K562 (cell line): ENCODE measurements around the gene ZC3H12C. TPM values are rescaled to one million over a fixed set of nuclear protein-coding genes. Genes with fewer than 3 reads are reported as not detected.

ENCODE experiments used
- ATAC-seq: fragments of 200-7000 bp; cut with Tn5 transposase; 3 replicates; pipeline ENCODE4 v1.9.1; 2020; ENCODE audit warnings: moderate library complexity
- BruUV-seq: library from RNA; stranded (reverse); fragments of 400-500 nt; replicated peaks from 2 replicates; lab custom pipeline; 2021; lab: Mats Ljungman, UMichigan
- CTCF ChIA-PET: fragments of 300-600 bp; formaldehyde crosslinking; extraction: SDS; loops from one replicate; lab custom pipeline; 2021; ENCODE audit warnings: low intra/inter-chr PET ratio; lab: Yijun Ruan, JAX
- POLR2A ChIA-PET: fragments of 300-600, 350-650 bp; sonication (Branson Sonifier 250); formaldehyde crosslinking; extraction: SDS; loops from one replicate; lab custom pipeline; 2021; ENCODE audit warnings: antibody characterized with exemption, inconsistent platforms; lab: Yijun Ruan, JAX
- DNase-seq, 4 experiments: peaks; one replicate each; pipeline versions ENCODE4 v3.0.0 to v3.0.0-alpha.2; 2011 to 2018; ENCODE audit warnings: low spot score in 3 of 4, mixed read lengths in 3 of 4; ENCODE audit errors: extremely low read depth in 1 of 4
- FAIRE-seq: peaks from 2 replicates; lab custom pipeline; 2011; peaks lifted over from hg19 to GRCh38; lab: Jason Lieb, UNC
- H2AFZ ChIP-seq: 2 replicates; pipeline ENCODE4 v1.6.0; 2011; ENCODE audit warnings: low read depth, low read length, control low read depth, inconsistent platforms
- H3K27ac ChIP-seq: fragments of 200-600 bp; 3 replicates; pipeline ENCODE4 v1.8.0; 2011; ENCODE audit warnings: low read depth, mild to moderate bottlenecking, control low read depth, inconsistent platforms, low read length, moderate library complexity, mixed read lengths; ENCODE audit errors: extremely low read depth
- H3K27me3 ChIP-seq, 2 experiments: fragments of 300-600 bp in 1 of 2; 2 replicates in 1 of 2; 3 replicates in 1 of 2; pipeline versions ENCODE4 v1.6.0 to v1.8.0; 2011; ENCODE audit warnings: inconsistent platforms in 2 of 2, low read length in 2 of 2, mild to moderate bottlenecking in 1 of 2, mixed read lengths in 1 of 2, moderate library complexity in 1 of 2; ENCODE audit not compliant: control insufficient read depth in 2 of 2, insufficient read depth in 2 of 2
- H3K36me3 ChIP-seq: fragments of 300-600 bp; 3 replicates; pipeline ENCODE4 v1.8.0; 2011; ENCODE audit warnings: mild to moderate bottlenecking, low read length, inconsistent platforms; ENCODE audit not compliant: control insufficient read depth, insufficient read depth
- H3K4me1 ChIP-seq, 2 experiments: fragments of 200-600 bp in 1 of 2; replicated peaks in 1 of 2; 2 replicates in 1 of 2; 3 replicates in 1 of 2; pipeline versions ENCODE4 v1.5.1 to v1.8.0; 2011; ENCODE audit warnings: inconsistent platforms in 2 of 2, low read length in 2 of 2, mild to moderate bottlenecking in 1 of 2, mixed read lengths in 1 of 2, moderate library complexity in 1 of 2; ENCODE audit not compliant: control insufficient read depth in 2 of 2, insufficient read depth in 2 of 2
- H3K4me2 ChIP-seq: 2 replicates; pipeline ENCODE4 v1.6.1; 2011; ENCODE audit warnings: low read length, control low read depth, inconsistent platforms, mixed read lengths; ENCODE audit not compliant: insufficient read depth
- H3K4me3 ChIP-seq: fragments of 200-600 bp; sonication (generic), shearing (Covaris generic); 2 replicates; pipeline ENCODE4 v1.5.1; 2016; ENCODE audit warnings: control low read depth, inconsistent platforms
- H3K79me2 ChIP-seq: fragments of 200-600 bp; 3 replicates; pipeline ENCODE4 v1.8.0; 2011; ENCODE audit warnings: low read length, inconsistent platforms; ENCODE audit not compliant: control insufficient read depth, insufficient read depth
- H3K9ac ChIP-seq, 2 experiments: 2 replicates each; pipeline versions ENCODE4 v1.6.0 to v1.6.1; 2011; ENCODE audit warnings: low read depth in 2 of 2, low read length in 2 of 2, control low read depth in 1 of 2, inconsistent platforms in 1 of 2, mild to moderate bottlenecking in 1 of 2, mixed read lengths in 1 of 2; ENCODE audit not compliant: insufficient read depth in 1 of 2
- H3K9me1 ChIP-seq: one replicate; pipeline ENCODE4 v1.6.0; 2011; ENCODE audit warnings: inconsistent platforms, mild to moderate bottlenecking, low read length, moderate library complexity; ENCODE audit not compliant: control insufficient read depth, insufficient read depth
- H3K9me3 ChIP-seq: replicated peaks from 2 replicates; pipeline ENCODE4 v1.5.1; 2011; ENCODE audit warnings: low read depth, low read length, inconsistent platforms; ENCODE audit not compliant: control insufficient read depth, insufficient read depth
- H4K20me1 ChIP-seq: replicated peaks from 2 replicates; pipeline ENCODE4 v1.6.1; 2011; ENCODE audit warnings: low read length, inconsistent platforms, mixed read lengths; ENCODE audit not compliant: control insufficient read depth, insufficient read depth
- ATF2 ChIP-seq: sonication (generic); formaldehyde crosslinking; IDR thresholded peaks from 2 replicates; pipeline ENCODE4 v1.8.1; 2022; ENCODE audit warnings: missing genetic modification reagents
- CBFA2T3 ChIP-seq: fragments of 450-650 bp; IDR thresholded peaks from 2 replicates; pipeline ENCODE4 v1.6.1; 2017
- DMBX1 ChIP-seq: fragments of 250-450 bp; sonication (Bioruptor Pico); IDR thresholded peaks from 2 replicates; pipeline ENCODE4 v1.8.0; 2022; ENCODE audit warnings: inconsistent platforms, mild to moderate bottlenecking, moderate library complexity, borderline replicate concordance
- FOXP1 ChIP-seq: sonication (generic); formaldehyde crosslinking; IDR thresholded peaks from 2 replicates; pipeline ENCODE4 v1.8.0; 2022; ENCODE audit warnings: mild to moderate bottlenecking, missing genetic modification reagents
- KDM4B ChIP-seq, 2 experiments: fragments of 450-650 bp in 1 of 2; sonication (generic) in 1 of 2; IDR thresholded peaks; 2 replicates each; pipeline ENCODE4 v1.6.1; 2016 to 2017; ENCODE audit warnings: borderline replicate concordance in 2 of 2, antibody characterized with exemption in 1 of 2, low read depth in 1 of 2, mild to moderate bottlenecking in 1 of 2
- LEF1 ChIP-seq: fragments of 450-650 bp; IDR thresholded peaks from 2 replicates; pipeline ENCODE4 v1.6.1; 2016; ENCODE audit warnings: mild to moderate bottlenecking
- MCM7 ChIP-seq, 2 experiments: fragments of 450-650 bp; IDR thresholded peaks; 2 replicates each; pipeline ENCODE4 v1.6.1; 2016 to 2018
- NCOA1 ChIP-seq: fragments of 450-650 bp; IDR thresholded peaks from 2 replicates; pipeline ENCODE4 v1.6.1; 2016; ENCODE audit warnings: low read depth
- PKNOX1 ChIP-seq: fragments of 450-650 bp; IDR thresholded peaks from 2 replicates; pipeline ENCODE4 v1.6.1; 2016
- PURB ChIP-seq: sonication (generic); formaldehyde crosslinking; IDR thresholded peaks from 2 replicates; pipeline ENCODE4 v1.9.0; 2021; ENCODE audit warnings: low read depth, mild to moderate bottlenecking, missing genetic modification reagents
- SMARCA5 ChIP-seq: fragments of 450-650 bp; IDR thresholded peaks from 2 replicates; pipeline ENCODE4 v1.6.1; 2016
- SP1 ChIP-seq: sonication (generic); formaldehyde crosslinking; IDR thresholded peaks from 2 replicates; pipeline ENCODE4 v1.8.1; 2022; ENCODE audit warnings: mild to moderate bottlenecking, missing genetic modification reagents
- ZC3H4 ChIP-seq: sonication (generic); formaldehyde crosslinking; IDR thresholded peaks from 2 replicates; pipeline ENCODE4 v1.9.0; 2021; ENCODE audit warnings: missing genetic modification reagents, borderline replicate concordance
- ZNF384 ChIP-seq: IDR thresholded peaks from 2 replicates; pipeline ENCODE4 v1.6.1; 2012; ENCODE audit warnings: low read depth, low read length, improper control_type of control experiment
- ZNF41 ChIP-seq: fragments of 250-450 bp; sonication (Bioruptor Pico); conservative IDR thresholded peaks from 2 replicates; pipeline ENCODE4 v1.4.0; 2020; ENCODE audit warnings: mild to moderate bottlenecking
- WGBS: fragments of 100-300 bp; shearing (Covaris generic); methylation state at CpG from one replicate; pipeline ENCODE4 v1.1.6; 2016; ENCODE audit warnings: low coverage, mixed read lengths; ENCODE audit not compliant: insufficient coverage; ENCODE audit errors: missing lambda C conversion rate; 5-methylcytosine and 5-hydroxymethylcytosine counted together
- in situ Hi-C: fragments of 300-500 bp; cut with MboI; formaldehyde crosslinking; loops from 4 replicates; pipeline ENCODE4 v1.15.0; 2018; ENCODE audit warnings: inconsistent platforms, mixed read lengths
- intact Hi-C: fragments of 100-400 bp; cut with micrococcal nuclease; formaldehyde crosslinking; loops from 2 replicates; pipeline ENCODE4 v1.14.2; 2022
- polyA plus RNA-seq, 8 experiments: library from polyadenylated mRNA; depleted of rRNA in 4 of 8; stranded (reverse) in 5 of 8; unstranded in 3 of 8; fragments of >200 nt; fragmentation: Nextera tagmentation in 2 of 8; fragmentation: Illumina TruSeq in 1 of 8; extraction: Ambion mirVana in 2 of 8; extraction: Trizol in 1 of 8; gene quantifications; 2 replicates each; pipeline versions ENCODE4 v1.2.1 to v1.2.3, GENCODE V29; 2011 to 2014; ENCODE audit warnings: inconsistent platforms in 1 of 8, missing spikeins in 1 of 8
- total RNA-seq, 7 experiments: library from RNA; depleted of rRNA in 6 of 7; stranded (reverse); fragments of >200 nt in 6 of 7; fragmentation: Illumina TruSeq in 2 of 7; extraction: Trizol in 2 of 7; gene quantifications; 2 replicates each; pipeline versions ENCODE4 v1.2.1 to v1.2.3, GENCODE V29; 2011 to 2021; ENCODE audit warnings: low replicate concordance in 1 of 7

ZC3H12C gene
- total and polyA plus RNA-seq, 9 of the 15 experiments (the other 6 are each of a cell fraction or from before 2014, with no cell fraction given): 0.56 to 5.9 (median 3.3) TPM

GRCh38 chr11:110110854-110111253 is 17.7 kb downstream of the ZC3H12C start:
- Histone ChIP-seq H3K9ac (no peak overlapping the region), H3K9me1 (no peaks in the 10 kb centered on the region), H3K36me3 (no peaks in the 10 kb centered on the region; the same call in 2 of the 3 replicates), H3K27ac (no peak overlapping the region), H3K4me3 (no peak overlapping the region), H3K4me1 (peaks cover 0 to 6% of the 10 kb centered on the region in 2 experiments; a peak in 2 of 5 replicates), H3K27me3 (no peaks in the 10 kb centered on the region), H3K79me2 (0 out of 3 replicates have a peak, but pooled peaks cover 2% of the 10 kb centered on the region), H3K4me2 (no peak overlapping the region), H2AFZ (no peak overlapping the region), H3K9me3 (no peaks in the 10 kb centered on the region; the same call in 1 of the 2 replicates), H4K20me1 (no peaks in the 10 kb centered on the region)
- intact Hi-C loops (no loop called here), in situ Hi-C loops (no loop called here)
- ChIA-PET POLR2A (interaction anchor here (1.4 kb wide), 1 partner anchor 10 kb away, joined by 3 read pairs; no protein-coding TSS in a partner anchor), CTCF (no interaction called here)
- BruUV-seq: no TSS peak
- FAIRE-seq: no peak
- TF ChIP-seq PKNOX1: peak; percentile 32
- no peak for TF ChIP-seq DMBX1 (CRISPR knock-in tag)
- WGBS: 38% methylated on average over 4 of the region's 4 CpGs
- no peak for DNase-seq
- no peak for ATAC-seq

- intact Hi-C loops (no loop called here), in situ Hi-C loops (no loop called here)
- H3K4me3 ChIP-seq: no peak overlapping the region
- H2AFZ ChIP-seq: peak overlapping the region; percentile 41; the same call in 1 of the 2 replicates
- no peaks in the 10 kb centered on the region for H4K20me1 ChIP-seq
- ChIA-PET POLR2A (no interaction called here), CTCF (interaction anchor here (0.6 kb wide), 1 partner anchor 173 kb away, joined by 4 read pairs; no protein-coding TSS in a partner anchor)
- H3K4me2 ChIP-seq: 0 out of 2 replicates have a peak overlapping the region, but pooled peaks have one; percentile 4
- H3K4me1 ChIP-seq: peaks cover 0 to 6% of the 10 kb centered on the region in 2 experiments; a peak in 2 of 5 replicates
- FAIRE-seq (peak; percentile 91), DNase-seq (peak in 2 of 4 experiments; percentile 32 to 62), ATAC-seq (peak; percentile 83)
- no peaks in the 10 kb centered on the region for H3K27me3 ChIP-seq
- H3K79me2 ChIP-seq: 0 out of 3 replicates have a peak, but pooled peaks cover 2% of the 10 kb centered on the region
- 3% methylated on average over 2 of the region's 2 CpGs for WGBS
- H3K27ac ChIP-seq: peak overlapping the region; percentile 38; the same call in 1 of the 3 replicates
- no peaks in the 10 kb centered on the region; the same call in 2 of the 3 replicates for H3K36me3 ChIP-seq
- H3K9ac ChIP-seq: no peak overlapping the region
- H3K9me1 ChIP-seq: no peaks in the 10 kb centered on the region
- no peaks in the 10 kb centered on the region for H3K9me3 ChIP-seq
- no TSS peak for BruUV-seq
- TF ChIP-seq PURB (CRISPR knock-in tag) (no peak), LEF1 (no peak), KDM4B (IDR thresholded peaks at IDR 0.05; ENCODE audit: borderline replicate concordance in 2 of 2, low read depth in 1 of 2) (no peak), MCM7 (IDR thresholded peaks at IDR 0.05) (no peak), ZNF41 (CRISPR knock-in tag) (no peak), NCOA1 (no peak), CBFA2T3 (peak; percentile 52), ZNF384 (no peak), SMARCA5 (no peak), ZC3H4 (CRISPR knock-in tag) (no peak), SP1 (CRISPR knock-in tag) (no peak), ATF2 (no peak), FOXP1 (CRISPR knock-in tag) (no peak)
These were observed 19.3 kb downstream of the ZC3H12C start for GRCh38 chr11:110112457-110112856.
